Measurements from ENCODE around the gene PYROXD2.
"Not testable (repeated sequence)": the region's sequence is repeated elsewhere in the genome, so short reads cannot be mapped to it uniquely, and the experiment has no call there.

The PYROXD2 gene

GRCh38 chr10:98383869-98384268 is 31.1 kb downstream of the PYROXD2 start:
- TF ChIP-seq CTCF (IDR thresholded peaks at IDR 0.05; ENCODE audit: low read length, missing control alignments) = no peak
- H3K4me3 ChIP-seq (replicated peaks; ENCODE audit: low read depth, low read length) = no peak overlapping the region

GRCh38 chr10:98383134-98383667 is 31.8 kb downstream of the PYROXD2 start:
- not testable (repeated sequence) for H3K4me3 ChIP-seq (replicated peaks; ENCODE audit: low read depth, low read length)
- DNase-seq (ENCODE audit: low read depth) = peak; percentile 75

More at GRCh38 chr10:98383869-98384268, 31.1 kb downstream of the PYROXD2 start:
- DNase-seq (ENCODE audit: low read depth) = no peak

- no peak for DNase-seq (ENCODE audit: low read depth)
- TF ChIP-seq CTCF (IDR thresholded peaks at IDR 0.05; ENCODE audit: low read length, missing control alignments) = no peak
- no peak overlapping the region for H3K4me3 ChIP-seq (replicated peaks; ENCODE audit: low read depth, low read length)
Measured at GRCh38 chr10:98382691-98383101, 32.3 kb downstream of the PYROXD2 start.

- H3K4me3 ChIP-seq (replicated peaks; ENCODE audit: low read depth, low read length) = no peak overlapping the region
- TF ChIP-seq CTCF (IDR thresholded peaks at IDR 0.05; ENCODE audit: low read length, missing control alignments) = no peak
- no peak for DNase-seq (ENCODE audit: low read depth)
Measured at GRCh38 chr10:98380493-98381339, 34.3 kb downstream of the PYROXD2 start.

GRCh38 chr10:98378722-98379121 is 36.3 kb downstream of the PYROXD2 start:
- no peak for DNase-seq (ENCODE audit: low read depth)
- TF ChIP-seq CTCF (IDR thresholded peaks at IDR 0.05; ENCODE audit: low read length, missing control alignments) = no peak
- no peak overlapping the region for H3K4me3 ChIP-seq (replicated peaks; ENCODE audit: low read depth, low read length)

GRCh38 chr10:98377536-98377935 is 37.4 kb downstream of the PYROXD2 start:
- H3K4me3 ChIP-seq (replicated peaks; ENCODE audit: low read depth, low read length) = no peak overlapping the region
- no peak for TF ChIP-seq CTCF (IDR thresholded peaks at IDR 0.05; ENCODE audit: low read length, missing control alignments)
- no peak for DNase-seq (ENCODE audit: low read depth)

DNA sequence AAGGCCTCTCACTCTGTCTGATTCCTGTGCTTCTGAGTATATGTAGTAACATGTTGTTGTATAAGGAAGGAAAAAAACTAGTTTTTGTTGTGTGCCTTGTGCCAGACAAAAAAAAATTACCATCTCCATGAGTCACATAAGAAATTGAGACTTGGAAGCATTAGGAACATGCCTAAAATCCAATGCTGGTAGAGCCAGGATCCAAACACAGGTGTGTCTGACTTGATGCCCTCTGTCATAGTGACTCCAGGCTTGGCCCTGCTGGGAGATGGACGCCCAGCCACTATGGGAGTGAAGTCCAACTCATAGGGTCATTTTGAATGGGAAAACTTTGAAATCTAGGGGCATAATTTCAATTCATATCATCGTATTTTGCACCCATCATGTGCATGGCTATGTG is 38.0 kb downstream of the PYROXD2 start:
- no peak for DNase-seq (ENCODE audit: low read depth)
- no peak overlapping the region for H3K4me3 ChIP-seq (replicated peaks; ENCODE audit: low read depth, low read length)
- no peak for TF ChIP-seq CTCF (IDR thresholded peaks at IDR 0.05; ENCODE audit: low read length, missing control alignments)

Measured in fibroblast of pulmonary artery (primary cell).